ENCODE data around the gene ITGB5.

The ITGB5 gene

DNA sequence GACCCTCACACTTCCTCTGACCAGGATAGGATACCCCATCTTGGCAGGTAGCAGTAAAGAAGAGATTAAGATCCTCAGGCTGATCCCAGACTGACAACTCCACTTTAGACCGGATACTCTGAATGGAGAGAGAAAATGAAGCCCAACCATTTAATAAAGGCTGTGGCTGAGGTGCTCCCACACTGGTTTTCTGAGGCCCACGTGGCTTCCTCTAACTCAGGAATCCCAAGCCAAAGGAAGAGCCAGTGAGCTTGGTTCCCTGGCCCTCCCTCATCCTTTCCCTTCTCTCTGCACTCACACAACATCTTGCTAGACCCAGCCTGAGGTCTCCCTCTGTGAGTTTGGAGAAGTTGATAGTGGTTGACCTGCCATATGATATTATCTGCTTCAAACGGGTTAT, 78.1 kb downstream of the ITGB5 start:
- DNase-seq = no peak

DNA sequence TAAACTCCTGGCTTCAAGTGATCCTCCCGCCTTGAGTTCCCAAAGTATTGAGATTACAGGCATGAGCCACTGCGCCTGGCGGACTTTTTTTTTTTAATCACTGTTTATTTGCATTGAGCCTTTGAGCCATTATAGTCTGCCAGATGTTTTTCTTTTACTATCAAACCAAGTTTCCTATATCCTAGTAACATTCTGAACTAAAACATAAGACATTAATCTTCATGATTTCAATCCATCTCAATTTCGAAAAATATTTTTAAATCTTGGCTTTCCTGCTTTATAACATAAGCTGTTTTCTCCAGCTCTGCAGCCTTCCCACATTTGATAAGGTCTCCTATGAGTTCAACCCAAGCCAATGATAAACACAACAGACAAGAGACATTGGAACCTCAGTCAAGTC, 81.5 kb downstream of the ITGB5 start:
- DNase-seq = no peak

DNA sequence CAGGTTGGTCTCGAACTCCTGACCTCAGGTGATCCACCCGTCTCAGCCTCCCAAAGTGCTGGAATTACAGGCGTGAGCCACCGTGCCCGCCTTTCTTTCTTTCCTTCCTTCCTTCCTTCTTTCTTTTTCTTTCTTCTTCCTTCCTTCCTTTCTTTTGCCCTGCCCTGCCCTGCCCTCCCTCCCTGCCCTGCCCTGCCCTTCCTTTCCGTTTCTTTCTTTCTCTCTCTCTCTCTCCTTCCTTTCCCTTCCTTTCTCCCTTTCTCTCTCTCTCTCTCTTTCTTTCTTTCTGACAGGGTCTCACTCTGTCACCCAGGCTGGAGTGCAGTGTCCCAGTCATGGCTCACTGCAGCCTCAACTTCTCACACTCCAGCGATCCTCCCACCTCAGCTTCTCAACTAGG, 82.3 kb downstream of the ITGB5 start:
- DNase-seq = no peak

DNA sequence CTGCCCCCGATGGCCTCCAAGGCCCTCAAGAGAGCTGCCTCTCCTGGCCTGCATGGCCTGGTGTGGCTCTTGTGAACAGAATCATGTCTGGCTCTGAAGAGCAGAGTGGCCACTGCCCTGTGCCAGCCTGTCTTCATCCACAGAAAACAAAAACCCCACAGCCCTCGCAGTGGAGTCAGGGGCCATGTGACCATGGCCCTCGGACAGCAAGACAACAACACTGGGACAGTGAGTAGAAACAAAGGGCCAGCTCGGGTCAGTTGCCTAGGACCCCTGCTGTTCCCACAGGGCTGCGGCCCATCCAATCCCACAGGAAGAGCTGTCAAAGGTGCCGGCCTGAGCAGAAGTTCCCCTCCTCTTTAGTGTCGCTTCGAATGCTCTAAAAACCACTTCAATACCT, 84.5 kb downstream of the ITGB5 start:
- DNase-seq = no peak

DNA sequence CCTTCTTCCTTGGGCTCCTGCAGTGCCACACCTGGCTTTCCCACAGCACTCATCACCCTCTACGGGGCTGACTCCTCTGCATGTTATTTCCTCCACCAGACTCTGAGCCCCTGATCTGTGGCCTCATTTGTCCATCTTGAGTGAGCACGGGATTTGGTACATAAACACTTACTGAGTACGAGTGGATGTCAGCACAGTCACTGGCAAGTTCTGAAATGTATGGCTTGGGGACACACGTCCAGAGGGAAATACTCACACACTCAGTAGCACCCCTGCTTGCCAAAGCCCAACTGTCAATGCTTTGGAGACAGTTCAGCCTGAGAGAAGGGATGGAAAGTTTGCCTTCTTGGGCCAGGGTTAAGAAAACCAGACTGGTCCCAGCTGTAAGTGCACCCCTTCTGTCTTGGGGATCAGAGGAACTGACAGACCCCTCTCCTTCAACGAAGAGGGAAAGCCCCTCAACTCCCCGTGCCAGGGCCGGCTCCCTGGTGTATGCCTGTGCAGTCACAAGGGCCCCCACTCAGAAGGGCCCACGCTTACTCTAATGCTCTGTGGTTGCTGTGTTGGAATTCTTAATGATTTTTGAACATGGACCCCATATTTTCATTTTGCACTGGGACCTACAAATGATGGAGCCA, 85.0 kb downstream of the ITGB5 start:
- DNase-seq = no peak

DNA sequence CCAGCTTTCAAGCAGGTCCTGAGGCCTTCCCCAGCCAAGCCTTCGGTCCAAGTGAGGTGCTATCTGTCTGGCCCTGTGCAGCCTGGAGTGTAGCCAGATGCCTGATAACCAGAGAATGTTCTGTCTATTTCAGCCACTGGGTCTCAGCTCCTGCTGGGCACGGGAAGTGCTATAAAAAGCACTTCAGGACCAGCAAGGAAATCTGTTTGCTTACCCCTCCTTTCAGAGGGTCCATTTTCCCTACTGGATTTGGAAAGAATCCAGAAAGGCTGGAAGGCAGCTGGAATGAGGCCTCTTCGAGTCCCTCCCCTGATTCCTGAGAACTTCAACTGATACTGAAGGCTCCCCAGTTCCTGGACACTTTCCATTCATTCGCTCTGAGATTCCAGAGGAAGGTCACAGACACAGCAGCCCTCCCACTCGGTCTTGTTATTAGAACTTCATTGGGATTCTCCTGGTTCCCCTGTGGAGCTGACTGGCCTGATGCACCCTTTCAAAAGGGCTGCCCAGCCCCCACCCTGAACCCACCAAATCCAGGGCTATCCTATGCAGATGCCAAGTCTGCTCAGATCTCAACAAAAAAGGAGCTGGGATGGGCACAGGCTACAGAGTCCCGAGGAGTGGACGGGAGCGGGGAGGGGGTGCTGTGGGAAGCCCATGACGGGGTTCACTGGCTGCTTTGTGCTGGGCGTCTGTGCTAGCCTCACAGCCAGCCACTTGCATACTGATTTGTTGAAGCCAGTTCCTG, 86.5 kb downstream of the ITGB5 start:
- DNase-seq = no peak

DNA sequence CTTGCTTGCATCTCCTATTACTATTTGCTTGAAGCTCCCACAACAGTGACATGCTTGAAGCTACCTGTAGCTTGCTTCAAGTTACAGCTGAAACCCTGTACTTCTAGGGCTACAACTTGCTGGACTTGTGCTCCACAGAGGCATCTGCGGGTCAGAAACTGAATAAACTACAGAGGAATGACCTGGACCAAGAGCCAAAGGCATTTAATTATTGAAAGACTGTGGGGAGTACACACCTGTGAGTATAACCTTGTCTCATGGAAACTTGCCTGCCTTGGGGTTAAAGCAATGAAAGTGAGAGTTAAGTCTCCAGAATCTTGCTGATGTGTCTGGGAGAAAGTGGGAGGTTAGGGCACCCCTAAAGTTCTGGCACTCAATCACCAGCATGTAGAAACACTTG, 87.1 kb downstream of the ITGB5 start:
- DNase-seq = no peak

DNA sequence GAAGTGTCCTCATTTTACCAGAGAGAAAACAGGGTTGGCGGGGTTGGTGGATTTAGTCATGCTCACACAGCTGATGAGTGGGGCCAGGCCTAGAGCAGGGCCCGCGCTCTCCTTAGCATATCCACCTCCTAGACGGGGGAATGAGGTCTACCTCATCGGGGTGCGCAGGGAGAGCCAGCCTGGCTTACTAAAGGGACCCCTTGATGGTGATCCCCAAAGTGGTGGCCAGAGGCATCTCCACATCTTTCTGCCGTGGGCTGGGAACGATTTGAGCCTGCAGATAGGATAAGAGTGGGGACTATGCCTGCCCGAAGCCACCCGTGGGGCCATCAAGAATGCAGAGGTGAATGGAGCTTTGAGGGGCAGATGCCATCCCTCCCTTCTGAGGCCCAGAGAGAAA, 87.5 kb downstream of the ITGB5 start:
- DNase-seq = no peak

DNA sequence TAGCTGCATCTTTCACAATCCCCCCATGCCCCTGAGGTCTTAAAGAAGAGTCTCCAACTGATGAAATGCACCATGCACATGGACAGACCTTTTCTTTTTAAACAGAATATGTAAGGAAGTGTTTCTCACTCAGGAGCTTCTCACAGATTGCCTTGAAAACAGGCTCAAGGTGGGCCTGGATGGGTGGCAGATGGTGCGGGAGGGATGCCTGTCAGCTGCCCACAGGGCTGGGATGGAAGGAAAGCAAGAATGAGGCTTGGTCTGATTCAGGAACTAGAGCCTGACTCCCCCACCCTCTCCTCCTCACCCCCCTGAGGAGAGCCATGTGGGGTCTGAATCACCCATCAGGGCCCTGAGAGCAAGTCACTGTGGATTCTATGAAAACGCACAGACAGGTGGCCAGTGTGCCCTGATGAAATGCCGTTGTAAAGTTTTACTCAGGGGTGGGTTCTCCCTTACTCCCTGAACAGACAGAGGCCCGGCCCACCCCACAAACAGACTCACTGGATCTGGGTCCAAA, 89.7 kb downstream of the ITGB5 start:
- DNase-seq = no peak

DNA sequence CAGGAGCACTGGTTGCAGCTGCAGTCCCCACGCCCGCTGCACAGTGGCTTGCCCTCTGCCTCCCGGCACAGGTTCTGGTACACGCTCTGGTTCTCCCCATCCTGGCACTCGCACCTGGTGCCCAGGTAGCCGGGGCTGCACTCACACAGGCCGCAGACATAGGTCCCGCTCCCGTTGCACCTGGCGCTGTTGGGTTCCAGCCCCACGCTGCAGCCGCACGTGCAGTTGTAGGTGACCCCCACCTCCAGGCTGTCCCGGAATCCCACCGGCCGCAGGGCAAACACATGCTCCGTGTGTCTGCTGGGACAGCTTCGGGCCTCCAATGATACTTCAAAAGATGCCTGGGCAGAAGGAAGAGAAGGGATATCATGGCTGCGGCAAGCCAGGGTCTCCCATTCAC, 90.7 kb downstream of the ITGB5 start:
- DNase-seq = no peak

DNA sequence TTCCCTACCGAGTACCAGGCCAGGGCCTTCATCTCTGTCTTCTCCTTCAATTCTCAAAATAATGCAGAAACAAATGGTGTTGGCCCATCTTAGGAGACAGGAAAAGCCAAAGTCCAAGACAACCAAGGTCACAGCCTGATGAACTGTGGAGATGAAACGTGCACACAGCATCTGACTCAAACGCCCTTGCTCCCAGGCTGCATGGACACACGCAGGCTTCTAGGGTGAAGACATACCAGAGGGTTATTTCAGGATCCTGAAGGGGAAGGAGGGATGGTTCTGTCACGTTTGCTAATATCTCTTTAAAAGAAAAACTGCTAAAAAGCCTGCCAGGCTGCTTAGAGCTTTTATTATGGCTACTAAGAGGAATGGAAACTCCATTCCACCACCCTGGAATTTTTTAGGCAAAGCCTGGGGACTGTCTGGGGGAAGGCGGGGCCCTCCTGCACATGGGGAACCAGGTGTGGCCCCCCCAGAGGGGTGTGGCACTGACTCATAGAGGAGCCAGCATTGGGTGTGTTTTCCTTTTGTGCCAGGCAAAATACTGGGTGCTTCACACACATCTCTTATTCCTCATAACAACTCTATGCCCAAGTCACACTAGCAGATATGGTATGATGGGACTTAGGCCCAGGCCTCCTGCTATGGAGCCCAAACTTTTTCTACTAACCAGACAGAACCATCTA, 94.0 kb downstream of the ITGB5 start:
- DNase-seq = no peak

DNA sequence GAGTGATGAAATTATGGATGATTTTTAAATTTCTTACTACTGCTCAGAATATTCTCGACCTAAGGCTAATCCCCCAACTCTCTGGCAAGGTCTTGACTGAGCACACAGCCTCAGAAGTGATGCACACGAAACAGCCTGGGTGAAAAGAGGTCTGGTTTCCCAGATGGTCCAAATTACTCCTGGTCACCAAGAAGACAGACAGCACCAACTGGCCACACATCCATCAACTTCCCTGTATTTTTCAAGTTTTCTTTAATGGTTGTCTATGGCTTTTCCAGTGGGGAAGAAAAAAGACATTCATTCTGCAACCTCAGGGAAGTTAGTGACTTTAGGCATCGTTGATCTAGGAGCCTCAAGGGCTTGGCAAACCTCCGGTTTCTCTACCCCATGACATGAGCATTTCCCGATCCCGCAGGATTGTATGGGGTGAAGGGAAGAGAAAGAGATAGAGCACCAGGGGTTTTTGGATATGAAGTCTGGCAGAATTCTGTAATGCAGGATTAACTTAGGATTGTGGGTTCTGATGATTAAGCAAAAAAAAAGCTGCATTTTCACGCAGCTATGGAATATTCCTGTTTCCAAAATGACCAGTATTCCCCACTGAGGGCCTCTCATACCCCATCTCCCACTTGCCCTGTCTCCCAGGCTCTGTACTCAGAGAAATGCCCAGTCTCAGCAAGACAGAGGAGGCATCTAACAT, 94.7 kb downstream of the ITGB5 start:
- no peak for DNase-seq

DNA sequence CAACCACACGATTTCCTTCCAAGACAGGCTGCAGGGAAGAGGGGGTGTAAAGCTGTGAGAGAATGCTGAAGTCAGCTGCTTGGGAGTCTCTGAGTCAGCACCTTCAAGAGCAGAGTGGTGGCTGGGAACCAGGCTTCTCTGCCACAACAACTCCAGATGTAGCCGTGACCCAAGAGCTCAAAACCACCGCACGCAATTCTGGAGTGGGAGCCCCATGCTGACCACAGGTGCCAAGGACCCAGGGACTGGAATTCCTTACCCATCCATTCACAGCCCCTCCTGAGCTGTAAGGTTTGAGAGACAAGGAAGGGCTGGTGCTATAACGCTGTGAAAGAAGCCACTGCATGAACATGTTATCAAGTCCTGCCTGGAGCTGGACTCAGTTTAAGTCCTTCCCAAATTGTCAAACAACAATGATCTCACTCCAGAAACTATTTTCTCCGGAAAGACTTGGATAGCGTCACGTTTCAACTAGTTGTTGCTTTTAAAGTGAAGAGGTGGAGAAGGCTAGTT, 95.5 kb downstream of the ITGB5 start:
- DNase-seq = no peak

DNA sequence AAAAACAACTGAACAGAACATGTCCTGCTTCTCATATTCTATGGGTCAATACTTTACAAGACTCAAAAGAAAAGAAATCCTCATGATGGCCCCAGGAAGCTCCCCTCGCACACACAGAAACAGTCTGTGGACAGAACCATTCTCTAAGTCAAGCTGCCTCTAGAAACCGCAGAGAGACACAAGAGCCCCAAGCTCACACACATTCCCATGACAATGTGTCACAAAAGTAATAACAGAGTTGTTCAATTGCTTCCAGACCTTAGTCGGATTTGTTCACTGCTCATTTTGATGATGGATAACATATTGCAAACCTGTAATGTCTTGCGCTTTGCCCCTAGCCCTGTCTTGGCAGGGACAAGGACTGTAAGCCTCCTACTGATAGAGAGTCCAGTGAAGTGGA, 96.0 kb downstream of the ITGB5 start:
- no peak for DNase-seq

DNA sequence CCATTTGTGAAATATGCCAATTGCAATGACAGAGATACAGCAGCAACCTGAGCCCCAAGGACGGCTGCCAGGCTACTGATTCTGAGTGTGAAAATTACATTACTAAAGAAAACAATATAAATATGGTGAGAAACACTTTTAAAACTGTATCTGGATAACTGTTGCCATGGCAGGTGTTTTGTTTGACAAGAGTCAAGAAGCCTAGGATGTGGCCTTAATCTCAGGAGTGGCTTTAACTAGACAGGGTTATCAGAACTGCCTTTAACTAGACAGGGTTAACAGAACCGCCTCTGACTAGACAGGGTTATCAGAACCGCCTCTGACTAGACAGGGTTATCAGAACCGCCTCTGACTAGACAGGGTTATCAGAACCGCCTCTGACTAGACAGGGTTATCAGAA, 98.1 kb downstream of the ITGB5 start:
- peak in 1 of 2 experiments; percentile 16 for DNase-seq

DNA sequence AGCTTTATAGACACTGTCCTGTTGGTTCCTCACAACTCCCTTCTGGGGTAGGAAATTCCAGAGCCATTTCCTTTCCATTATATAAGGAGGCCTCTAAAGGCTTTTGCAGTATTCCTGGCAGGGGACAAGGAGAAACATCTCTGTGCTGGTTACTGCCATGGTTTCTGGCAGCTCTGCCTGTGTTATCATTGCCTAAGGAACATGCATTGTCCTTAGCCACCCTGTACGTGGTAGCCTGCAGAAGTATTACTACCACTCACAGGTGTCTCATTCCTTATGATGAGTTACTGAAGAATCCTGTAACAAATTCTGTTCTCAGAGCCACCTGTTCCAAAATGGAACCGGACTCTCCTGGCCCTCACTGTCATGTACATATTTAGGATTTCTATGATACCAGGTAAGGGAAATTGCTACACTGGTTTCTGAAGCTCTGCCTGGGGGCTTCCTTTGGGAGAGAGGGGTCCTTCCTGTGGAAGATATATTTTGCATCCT, 98.9 kb downstream of the ITGB5 start:
- DNase-seq = no peak

DNA sequence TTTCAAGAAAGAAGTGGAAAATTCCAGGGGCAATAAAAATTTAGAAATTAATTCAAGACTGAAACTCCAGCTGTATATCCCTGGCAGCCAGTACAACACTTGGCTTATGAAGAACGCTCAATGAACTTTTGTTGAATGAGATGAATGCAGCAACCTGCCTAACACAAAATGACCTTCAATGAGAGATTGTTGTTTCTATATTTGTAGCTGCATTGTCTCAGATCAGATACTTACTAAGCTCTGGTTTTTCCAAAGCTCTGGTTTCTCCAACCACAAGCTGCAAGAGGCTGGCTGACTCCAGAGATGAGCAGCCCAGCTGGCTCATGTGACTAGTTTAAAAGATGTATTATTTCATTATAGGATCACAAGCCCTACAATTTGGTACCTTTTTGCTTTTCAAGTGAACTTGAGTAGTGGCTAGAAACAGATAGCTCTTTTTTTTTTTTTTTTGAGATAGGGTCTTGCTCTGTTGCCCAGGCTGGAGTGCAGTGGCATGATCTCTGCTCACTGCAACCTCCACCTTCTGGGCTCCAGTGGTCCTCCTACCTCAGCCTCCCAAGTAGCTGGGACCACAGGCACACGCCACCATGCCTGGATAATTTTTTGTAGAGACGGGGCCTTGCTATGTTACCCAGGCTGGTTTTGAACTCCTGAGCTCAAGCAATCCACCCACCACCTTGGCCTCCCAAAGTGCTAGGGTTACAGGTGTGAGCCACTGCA, 99.5 kb downstream of the ITGB5 start:
- DNase-seq = no peak

DNA sequence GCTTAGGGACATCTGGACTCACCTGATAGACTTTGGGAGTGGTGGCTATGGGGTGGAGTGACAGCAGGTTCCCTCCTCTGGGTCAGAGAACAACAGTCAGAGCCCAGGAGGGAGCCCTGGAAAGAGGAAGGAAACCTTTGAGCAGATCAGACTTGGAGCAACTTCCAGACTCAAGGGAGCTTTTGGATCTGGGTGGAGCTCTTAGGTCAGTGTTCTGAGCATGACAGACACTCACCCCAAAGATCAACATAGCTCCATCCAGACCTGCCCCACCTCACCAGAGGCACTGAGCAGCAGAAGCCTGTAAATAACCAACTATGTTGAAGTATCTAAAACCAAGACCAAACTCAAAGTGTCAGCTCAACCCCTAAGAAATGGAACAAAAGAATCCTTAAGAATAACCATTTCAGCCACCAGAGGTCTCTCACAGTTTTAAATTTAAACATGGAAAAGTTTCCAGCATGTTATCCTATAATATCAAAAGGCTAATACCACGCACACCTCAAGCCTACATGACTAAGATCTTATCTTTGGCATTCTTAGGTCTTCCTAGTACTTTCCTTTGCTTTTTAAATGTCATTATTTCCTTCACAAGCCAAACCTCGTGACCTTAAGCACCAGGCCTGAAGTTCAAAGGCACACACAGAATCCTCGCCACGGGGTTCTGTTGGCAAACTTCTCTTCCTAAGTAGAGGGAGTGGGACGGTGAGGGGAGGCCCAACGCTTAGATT, 100.5 kb downstream of the ITGB5 start:
- peak in 1 of 2 experiments; percentile 28 for DNase-seq

DNA sequence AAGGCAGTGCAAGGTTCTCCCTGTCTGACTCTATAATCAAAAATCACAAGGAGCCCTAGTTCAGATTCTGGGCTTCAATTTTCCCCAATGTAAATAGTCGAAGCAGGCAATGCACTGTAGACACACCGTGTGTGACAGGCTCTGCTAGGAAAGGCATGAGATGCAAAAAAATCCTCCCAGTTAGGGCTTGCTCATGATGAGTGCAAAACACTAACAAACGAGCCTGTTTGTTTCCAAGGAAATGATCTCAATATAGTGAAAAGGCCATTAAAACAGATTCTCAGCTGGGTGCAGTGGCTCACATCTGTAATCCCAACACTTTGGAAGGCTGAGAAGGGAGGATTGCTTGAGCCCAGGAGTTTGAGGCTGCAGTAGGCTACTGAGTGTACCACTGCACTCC, 101.2 kb downstream of the ITGB5 start:
- DNase-seq = no peak

DNA sequence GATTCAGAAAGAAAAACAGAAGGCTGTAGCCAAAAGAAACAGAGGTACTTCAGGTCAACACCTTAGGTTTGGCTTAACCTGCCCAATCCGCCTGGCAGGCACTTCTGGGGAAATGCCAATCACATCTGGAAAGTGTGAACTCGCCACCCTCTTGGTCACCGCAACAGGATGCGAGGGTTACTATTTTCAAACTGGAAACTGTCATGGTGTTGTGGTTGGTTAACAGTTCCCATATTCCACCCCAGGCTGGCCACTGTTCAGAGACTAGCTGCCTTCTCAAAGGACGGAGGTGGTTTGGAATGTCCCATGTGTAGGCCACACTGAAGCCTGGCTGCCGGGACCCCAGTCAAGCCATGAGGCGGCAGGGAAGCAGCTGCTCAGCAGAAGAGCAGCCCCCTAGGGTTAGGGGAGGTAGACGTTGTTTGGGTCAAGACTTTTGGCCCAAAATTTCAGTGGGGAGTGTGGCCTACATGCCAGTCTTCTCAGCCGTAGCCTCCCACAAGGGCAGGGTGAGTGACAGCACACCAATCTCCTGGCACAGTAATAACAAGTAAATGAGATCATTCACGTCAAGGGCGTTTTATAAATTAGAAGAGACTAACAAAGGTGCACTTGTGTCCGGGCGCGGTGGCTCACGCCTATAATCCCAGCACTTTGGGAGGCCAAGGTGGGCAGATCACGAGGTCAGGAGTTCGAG, 102.3 kb downstream of the ITGB5 start:
- no peak for DNase-seq

DNA sequence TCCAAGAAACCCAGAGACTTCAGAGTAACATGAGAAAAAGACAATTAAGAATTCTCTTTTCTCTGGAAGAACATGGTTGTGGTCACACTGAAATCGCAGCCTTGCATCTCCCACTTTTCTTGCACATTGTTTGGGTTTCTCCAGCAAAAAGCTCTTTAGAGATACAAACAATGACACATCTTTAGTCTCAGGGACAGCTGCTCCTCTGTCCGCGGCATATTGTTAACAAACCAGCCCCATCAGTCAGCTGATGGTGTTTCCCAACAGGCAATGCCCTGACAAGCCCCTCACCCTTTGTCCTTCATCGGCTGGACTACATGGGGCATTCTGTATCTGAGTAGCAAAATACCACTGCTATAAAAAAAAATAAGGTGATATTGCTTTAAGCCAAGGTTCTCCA, 103.5 kb downstream of the ITGB5 start:
- DNase-seq = no peak

Measured in SW 1271 (cell line).